Adrenal gland (tissue), 12 donors: ENCODE results near the gene PRDM11. TPM values are rescaled to one million over a fixed set of nuclear protein-coding genes. Genes with fewer than 3 reads are reported as not detected.
A peak's percentile ranks its signal among the peaks of the same experiment; 100 is the strongest.

Source experiments
- DNase-seq, 7 donors: peaks; one replicate each; pipeline ENCODE4 v3.0.0-alpha.2; 2019 to 2020
- H3K27ac ChIP-seq, 5 donors: fragments of 200-600 bp; sonication (generic) in 4 of 5; 1 replicate in 3 of 5; 2 replicates in 2 of 5; pipeline versions ENCODE4 v1.5.1 to v1.8.0; 2016 to 2020; ENCODE audit warnings: mild to moderate bottlenecking in 1 of 5
- H3K27me3 ChIP-seq: fragments of 200-600 bp; 2 replicates; pipeline ENCODE4 v1.8.0; 2021
- H3K36me3 ChIP-seq, 2 donors: fragments of 200-600 bp; replicated peaks in 1 of 2; 1 replicate in 1 of 2; 2 replicates in 1 of 2; pipeline versions ENCODE4 v1.5.1 to v1.8.0; 2018 to 2022
- H3K4me1 ChIP-seq, 2 donors: fragments of 200-600 bp; replicated peaks in 1 of 2; 1 replicate in 1 of 2; 2 replicates in 1 of 2; pipeline versions ENCODE4 v1.5.1 to v1.8.0; 2018 to 2021
- H3K4me3 ChIP-seq, 4 donors: fragments of 200-600 bp; sonication (generic) in 3 of 4; one replicate each; pipeline ENCODE4 v1.5.1; 2016 to 2018
- H3K9me3 ChIP-seq, 3 donors: fragments of 200-600 bp; sonication (generic) in 1 of 3; replicated peaks in 1 of 3; 1 replicate in 2 of 3; 2 replicates in 1 of 3; pipeline versions ENCODE4 v1.5.1 to v1.8.0; 2016 to 2021
- POLR2A ChIP-seq, 2 donors: fragments of 450-650 bp; IDR thresholded peaks; one replicate each; pipeline ENCODE4 v1.6.1; 2017; ENCODE audit warnings: antibody characterized with exemption in 2 of 2, mild to moderate bottlenecking in 2 of 2, moderate library complexity in 1 of 2
- WGBS, 4 donors: extraction: QIAGEN DNeasy Blood & Tissue Kit in 2 of 4; methylation state at CpG; one replicate each; pipeline versions ENCODE4 v1.1.5 to v1.1.7; 2013 to 2017; 5-methylcytosine and 5-hydroxymethylcytosine counted together
- intact Hi-C, 2 donors: fragments of 100-400 bp; cut with DNase I; formaldehyde crosslinking; loops; one replicate each; pipeline versions ENCODE4 v1.14.1 to v1.15.0; 2022 to 2023
- polyA plus RNA-seq, 3 donors: library from polyadenylated mRNA; stranded (reverse); fragments of 200-250 nt in 2 of 3; fragments of 350-450 nt in 1 of 3; fragmentation: Illumina TruSeq in 1 of 3; extraction: RNeasy Lipid Tissue Mini Kit (QIAGEN cat#74804) in 1 of 3; gene quantifications; one replicate each; pipeline ENCODE4 v1.2.3, GENCODE V29; 2013 to 2014
- total RNA-seq, 9 donors: library from RNA; depleted of rRNA in 4 of 9; stranded (reverse); fragments of >200 nt in 4 of 9; fragments of 120-200 nt in 1 of 9; fragmentation: NEBNext Ultra II Directional in 1 of 9; extraction: Animal tissue kit (Norgen Biotek cat#: 25700) in 1 of 9; gene quantifications; one replicate each; pipeline versions ENCODE4 v1.1.0 to v1.2.4, GENCODE V29; 2013 to 2023
- TF ChIP-seq, protein P1 (sequence below), 6 experiments: fragments of 450-650 bp in 4 of 6; fragments of 200-600 bp in 2 of 6; sonication (generic) in 1 of 6; IDR thresholded peaks; 1 replicate in 5 of 6; 2 replicates in 1 of 6; pipeline versions ENCODE4 v1.5.1 to v1.8.0; 2016 to 2021; ENCODE audit warnings: antibody characterized with exemption in 6 of 6, mild to moderate bottlenecking in 2 of 6, moderate library complexity in 1 of 6
- donor health status: healthy with polysubstance abuse.
- donor health status: Bipolar disorder and iron deficiency.
- donor health status: DM: yes; HTN: yes; CAD: no.
- donor health status: DM: no; HTN: no; CAD: no.
- donor health status: DM: no; HTN: no; CAD: no.
- donor health status: DM: yes; HTN: yes; CAD: no.

Gene PRDM11
- total and polyA plus RNA-seq, 12 donors = 3.3 to 16.9 (median 11.9) TPM

GRCh38 chr11:45267052-45267451 lies 120.6 kb downstream of the PRDM11 start:
- H3K27ac ChIP-seq = no peak overlapping the region
- no peak overlapping the region for H3K4me3 ChIP-seq
- 62 to 77% (median 66%) methylated on average over 11 to 14 of the region's 14 CpGs for WGBS, 4 donors
- H3K4me1 ChIP-seq = no peaks in the 10 kb centered on the region
- H3K27me3 ChIP-seq = peaks cover 4% of the 10 kb centered on the region
- no peaks in the 10 kb centered on the region for H3K36me3 ChIP-seq
- H3K9me3 ChIP-seq = no peaks in the 10 kb centered on the region
- DNase-seq = no peak
- intact Hi-C loops = no loop called here
- no peak for TF ChIP-seq POLR2A (IDR thresholded peaks at IDR 0.05)
- TF ChIP-seq, protein P1, sequence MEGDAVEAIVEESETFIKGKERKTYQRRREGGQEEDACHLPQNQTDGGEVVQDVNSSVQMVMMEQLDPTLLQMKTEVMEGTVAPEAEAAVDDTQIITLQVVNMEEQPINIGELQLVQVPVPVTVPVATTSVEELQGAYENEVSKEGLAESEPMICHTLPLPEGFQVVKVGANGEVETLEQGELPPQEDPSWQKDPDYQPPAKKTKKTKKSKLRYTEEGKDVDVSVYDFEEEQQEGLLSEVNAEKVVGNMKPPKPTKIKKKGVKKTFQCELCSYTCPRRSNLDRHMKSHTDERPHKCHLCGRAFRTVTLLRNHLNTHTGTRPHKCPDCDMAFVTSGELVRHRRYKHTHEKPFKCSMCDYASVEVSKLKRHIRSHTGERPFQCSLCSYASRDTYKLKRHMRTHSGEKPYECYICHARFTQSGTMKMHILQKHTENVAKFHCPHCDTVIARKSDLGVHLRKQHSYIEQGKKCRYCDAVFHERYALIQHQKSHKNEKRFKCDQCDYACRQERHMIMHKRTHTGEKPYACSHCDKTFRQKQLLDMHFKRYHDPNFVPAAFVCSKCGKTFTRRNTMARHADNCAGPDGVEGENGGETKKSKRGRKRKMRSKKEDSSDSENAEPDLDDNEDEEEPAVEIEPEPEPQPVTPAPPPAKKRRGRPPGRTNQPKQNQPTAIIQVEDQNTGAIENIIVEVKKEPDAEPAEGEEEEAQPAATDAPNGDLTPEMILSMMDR (IDR thresholded peaks at IDR 0.05) = peak in 1 of 6 experiments; percentile 13

DNA sequence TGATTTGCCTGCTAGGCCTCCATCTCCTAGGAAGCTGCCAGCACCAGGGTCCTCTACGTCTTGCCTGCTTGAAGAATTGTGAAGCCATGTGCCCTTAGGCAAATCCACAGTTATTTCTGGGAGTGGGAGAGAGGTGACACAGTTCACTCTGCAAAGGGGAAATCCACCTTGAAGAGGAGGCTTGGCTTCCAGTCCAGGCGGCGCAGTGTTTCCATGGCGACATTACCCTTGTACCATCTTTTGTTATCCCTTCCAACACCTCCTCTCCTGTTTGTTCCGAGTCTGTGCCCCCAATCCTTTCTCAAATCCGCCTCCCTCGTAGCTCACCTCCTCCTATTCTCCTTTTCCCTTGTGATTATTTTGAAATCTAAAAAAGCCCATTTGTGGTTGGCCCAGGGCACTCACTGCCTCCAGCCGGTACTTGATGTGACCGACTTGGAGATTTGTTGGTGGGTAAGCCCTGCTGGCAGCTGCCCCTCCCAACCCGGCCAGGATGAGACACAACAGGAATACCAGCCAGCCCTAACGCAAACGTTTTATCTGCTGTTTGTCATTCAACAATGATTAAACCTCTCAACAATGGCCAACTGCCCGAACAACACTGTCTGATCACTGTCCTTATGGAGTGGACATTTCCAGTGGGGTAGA lies 121.3 kb downstream of the PRDM11 start:
- Histone ChIP-seq H3K27ac (no peak overlapping the region), H3K36me3 (no peaks in the 10 kb centered on the region), H3K4me1 (no peaks in the 10 kb centered on the region), H3K4me3 (no peak overlapping the region), H3K9me3 (no peaks in the 10 kb centered on the region), H3K27me3 (peaks cover 4% of the 10 kb centered on the region)
- 63 to 76% (median 71%) methylated on average over 13 of the region's 13 CpGs for WGBS, 4 donors
- peak in 1 of 7 donors; percentile 19 for DNase-seq
- TF ChIP-seq, protein P1 (IDR thresholded peaks at IDR 0.05) = no peak
- no peak for TF ChIP-seq POLR2A (IDR thresholded peaks at IDR 0.05)
- intact Hi-C loops = no loop called here

DNA sequence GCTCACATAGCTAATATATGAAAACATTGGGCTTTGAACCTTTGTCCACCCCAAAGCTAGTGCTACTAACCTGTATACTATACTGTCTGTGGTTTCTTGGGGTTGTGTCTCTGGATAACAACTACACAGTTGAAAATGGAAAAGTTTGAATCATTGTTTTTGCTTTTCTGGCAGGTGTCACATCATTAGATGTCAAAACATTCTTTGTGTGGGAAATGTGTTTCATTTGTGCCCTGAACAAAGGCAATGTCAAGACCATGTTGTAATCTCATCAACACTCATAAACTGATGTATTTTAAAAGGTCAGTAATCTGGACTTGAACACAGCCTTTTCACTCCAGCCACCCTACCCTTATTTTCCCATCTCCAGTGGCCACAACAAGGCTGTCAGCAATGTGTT lies 123.2 kb downstream of the PRDM11 start:
- no peaks in the 10 kb centered on the region for H3K36me3 ChIP-seq
- H3K4me1 ChIP-seq = no peaks in the 10 kb centered on the region
- intact Hi-C loops = no loop called here
- no peak overlapping the region for H3K4me3 ChIP-seq
- peaks cover 4% of the 10 kb centered on the region for H3K27me3 ChIP-seq
- no peak overlapping the region for H3K27ac ChIP-seq
- TF ChIP-seq, protein P1 (IDR thresholded peaks at IDR 0.05) = no peak
- no peak for TF ChIP-seq POLR2A (IDR thresholded peaks at IDR 0.05)
- DNase-seq = no peak
- no peaks in the 10 kb centered on the region for H3K9me3 ChIP-seq

DNA sequence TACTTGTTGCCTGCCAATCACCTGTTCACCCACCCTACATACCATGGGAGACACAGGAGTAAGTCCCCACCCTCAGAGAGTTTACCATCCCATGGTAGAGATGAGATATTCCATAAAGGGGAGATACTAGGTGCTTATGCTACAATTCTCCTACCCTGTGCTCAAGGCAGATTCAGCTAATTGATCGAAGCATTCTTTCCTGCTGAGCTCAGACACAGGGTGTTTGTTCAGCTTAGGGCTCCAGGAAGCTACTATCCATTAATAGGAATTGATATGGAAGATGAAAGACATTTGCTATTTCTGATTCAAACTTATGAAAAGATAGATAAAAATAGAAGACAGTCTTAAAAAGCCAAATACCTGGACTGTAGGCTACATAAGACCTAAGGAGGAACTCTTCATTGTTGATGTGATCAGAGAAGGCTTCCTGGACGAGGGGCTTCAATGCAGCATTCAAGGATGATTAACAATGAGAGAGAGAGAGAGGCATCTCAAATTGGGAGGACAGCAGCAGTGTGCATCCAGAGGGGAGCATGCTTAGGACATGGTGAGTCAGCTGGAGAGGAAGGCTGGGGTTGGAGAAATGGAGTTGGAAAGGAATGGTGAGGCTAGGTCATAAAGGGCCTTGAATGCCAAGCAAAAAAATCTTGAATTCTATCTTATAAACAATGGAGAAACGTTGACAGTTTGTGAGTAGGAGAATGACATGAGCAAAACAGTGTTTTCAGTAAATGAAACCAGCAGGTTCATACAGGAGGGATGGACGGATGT lies 124.7 kb downstream of the PRDM11 start:
- Histone ChIP-seq H3K9me3 (no peaks in the 10 kb centered on the region), H3K4me3 (no peak overlapping the region), H3K27ac (no peak overlapping the region), H3K36me3 (no peaks in the 10 kb centered on the region), H3K4me1 (no peaks in the 10 kb centered on the region), H3K27me3 (peaks cover 4% of the 10 kb centered on the region)
- intact Hi-C loops = no loop called here
- TF ChIP-seq, protein P1 (IDR thresholded peaks at IDR 0.05) = no peak
- TF ChIP-seq POLR2A (IDR thresholded peaks at IDR 0.05) = no peak
- WGBS, 4 donors = 70 to 73% (median 72%) methylated on average over 4 of the region's 4 CpGs
- no peak for DNase-seq
